IMR-90 (cell line): ENCODE results near the gene ATP8B3. TPM values are rescaled to one million over a fixed set of nuclear protein-coding genes. Genes with fewer than 3 reads are reported as not detected.

Experiments used
- ATAC-seq: fragments of 200-7000 bp; cut with Tn5 transposase; 2 replicates; pipeline ENCODE4 v1.9.1; 2020; ENCODE audit warnings: low read depth, mild to moderate bottlenecking, moderate library complexity
- BruUV-seq: library from RNA; stranded (reverse); fragments of 400-500 nt; replicated peaks from 2 replicates; lab custom pipeline; 2021; lab: Mats Ljungman, UMichigan
- CTCF ChIA-PET: fragments of 300-600 bp; formaldehyde crosslinking; extraction: SDS; loops from one replicate; lab custom pipeline; 2021; ENCODE audit warnings: antibody characterized with exemption; lab: Yijun Ruan, JAX
- POLR2A ChIA-PET: fragments of 300-600 bp; sonication (Branson Sonifier 250); formaldehyde crosslinking; loops from one replicate; lab custom pipeline; 2022; ENCODE audit warnings: antibody characterized with exemption; ENCODE audit not compliant: unreplicated experiment; lab: Charles Lee
- DNase-seq: peaks from one replicate; pipeline ENCODE4 v3.0.0; 2013
- H2AFZ ChIP-seq: replicated peaks from 2 replicates; pipeline ENCODE3; 2013; ENCODE audit warnings: low read length, mild to moderate bottlenecking; ENCODE audit not compliant: poor library complexity
- H2AK5ac ChIP-seq: 2 replicates; pipeline ENCODE4 v1.6.1; 2013; ENCODE audit warnings: low read depth, low read length, inconsistent platforms
- H2AK9ac ChIP-seq: replicated peaks from 2 replicates; pipeline ENCODE3; 2013; ENCODE audit warnings: mild to moderate bottlenecking, low read depth, low read length, moderate library complexity; ENCODE audit not compliant: poor library complexity
- H2BK120ac ChIP-seq: 2 replicates; pipeline ENCODE4 v1.6.1; 2013; ENCODE audit warnings: low read depth, low read length, inconsistent platforms
- H2BK15ac ChIP-seq: 3 replicates; pipeline ENCODE4 v1.6.1; 2013; ENCODE audit warnings: low read depth, low read length, inconsistent platforms
- H2BK20ac ChIP-seq: 2 replicates; pipeline ENCODE4 v1.6.1; 2013; ENCODE audit warnings: low read depth, mild to moderate bottlenecking, inconsistent platforms, low read length, moderate library complexity
- H2BK5ac ChIP-seq: 2 replicates; pipeline ENCODE4 v1.6.1; 2013; ENCODE audit warnings: mild to moderate bottlenecking, low read depth, low read length, inconsistent platforms; ENCODE audit not compliant: poor library complexity, severe bottlenecking
- H3K14ac ChIP-seq: replicated peaks from 2 replicates; pipeline ENCODE4 v1.6.1; 2013; ENCODE audit warnings: low read depth, low read length, inconsistent platforms
- H3K18ac ChIP-seq: 2 replicates; pipeline ENCODE4 v1.6.1; 2013; ENCODE audit warnings: low read depth, low read length, control low read depth
- H3K23ac ChIP-seq: 2 replicates; pipeline ENCODE4 v1.6.1; 2013; ENCODE audit warnings: low read depth, low read length, inconsistent platforms
- H3K27ac ChIP-seq: 2 replicates; pipeline ENCODE4 v1.5.1; 2013; ENCODE audit warnings: mild to moderate bottlenecking, control low read depth, low read length; ENCODE audit not compliant: insufficient read depth
- H3K27me3 ChIP-seq: 2 replicates; pipeline ENCODE4 v1.6.1; 2013; ENCODE audit warnings: low read length; ENCODE audit not compliant: control insufficient read depth, insufficient read depth
- H3K36me3 ChIP-seq: 2 replicates; pipeline ENCODE4 v1.6.1; 2013; ENCODE audit warnings: low read length, mixed read lengths; ENCODE audit not compliant: control insufficient read depth, insufficient read depth
- H3K4ac ChIP-seq: 2 replicates; pipeline ENCODE4 v1.6.1; 2013; ENCODE audit warnings: low read depth, low read length, inconsistent platforms
- H3K4me1 ChIP-seq: 2 replicates; pipeline ENCODE4 v1.6.1; 2013; ENCODE audit warnings: low read length, mixed read lengths; ENCODE audit not compliant: control insufficient read depth, insufficient read depth
- H3K4me2 ChIP-seq: 2 replicates; pipeline ENCODE4 v1.6.1; 2013; ENCODE audit warnings: low read depth, mild to moderate bottlenecking, control low read depth, low read length, moderate library complexity
- H3K4me3 ChIP-seq: 2 replicates; pipeline ENCODE4 v1.5.1; 2013; ENCODE audit warnings: low read depth, mild to moderate bottlenecking, control low read depth, low read length, moderate library complexity; ENCODE audit not compliant: insufficient read depth
- H3K56ac ChIP-seq: 2 replicates; pipeline ENCODE4 v1.6.1; 2013; ENCODE audit warnings: low read length, inconsistent platforms; ENCODE audit not compliant: insufficient read depth; ENCODE audit errors: extremely low read depth
- H3K79me1 ChIP-seq, 2 experiments: 2 replicates each; pipeline ENCODE4 v1.6.1; 2013; ENCODE audit warnings: low read length in 2 of 2, inconsistent platforms in 1 of 2, low read depth in 1 of 2
- H3K9ac ChIP-seq: 2 replicates; pipeline ENCODE4 v1.6.1; 2013; ENCODE audit warnings: low read depth, low read length, control low read depth
- H3K9me1 ChIP-seq: 2 replicates; pipeline ENCODE4 v1.6.1; 2013; ENCODE audit warnings: low read length, inconsistent platforms; ENCODE audit not compliant: insufficient read depth
- H3K9me3 ChIP-seq: 2 replicates; pipeline ENCODE4 v1.6.1; 2013; ENCODE audit warnings: low read length; ENCODE audit not compliant: control insufficient read depth, insufficient read depth
- H4K20me1 ChIP-seq: 2 replicates; pipeline ENCODE4 v1.6.1; 2013; ENCODE audit warnings: low read length, inconsistent platforms; ENCODE audit not compliant: insufficient read depth
- H4K5ac ChIP-seq: 2 replicates; pipeline ENCODE4 v1.6.1; 2013; ENCODE audit warnings: mild to moderate bottlenecking, low read depth, low read length, control low read depth
- H4K8ac ChIP-seq, 2 experiments: 2 replicates each; pipeline ENCODE4 v1.6.1; 2013; ENCODE audit warnings: low read depth in 2 of 2, low read length in 2 of 2, control low read depth in 1 of 2, inconsistent platforms in 1 of 2
- H4K91ac ChIP-seq: 2 replicates; pipeline ENCODE4 v1.6.1; 2013; ENCODE audit warnings: low read depth, low read length, inconsistent platforms; ENCODE audit not compliant: insufficient read depth
- BHLHE40 ChIP-seq: fragments of 150-350 bp; IDR thresholded peaks from 2 replicates; pipeline ENCODE4 v1.6.1; 2016; ENCODE audit warnings: mild to moderate bottlenecking, low read depth, low read length
- CEBPB ChIP-seq: IDR thresholded peaks from 2 replicates; pipeline ENCODE4 v1.6.1; 2012; ENCODE audit warnings: low read depth, low read length, improper control_type of control experiment
- CHD1 ChIP-seq: IDR thresholded peaks from 2 replicates; pipeline ENCODE4 v1.6.1; 2012; ENCODE audit warnings: low read depth, low read length, improper control_type of control experiment
- CTCF ChIP-seq: conservative IDR thresholded peaks from 2 replicates; pipeline ENCODE4 v1.5.1; 2012; ENCODE audit warnings: mild to moderate bottlenecking, low read depth, low read length, improper control_type of control experiment
- ELK1 ChIP-seq: fragments of 150-350 bp; IDR thresholded peaks from 2 replicates; pipeline ENCODE4 v1.6.1; 2016; ENCODE audit warnings: low read depth, mild to moderate bottlenecking, low read length, moderate library complexity, borderline replicate concordance
- FOS ChIP-seq: fragments of 150-350 bp; IDR thresholded peaks from 2 replicates; pipeline ENCODE4 v1.6.1; 2016; ENCODE audit warnings: low read depth, low read length
- MAFK ChIP-seq: IDR thresholded peaks from 2 replicates; pipeline ENCODE4 v1.6.1; 2012; ENCODE audit warnings: low read depth, low read length, improper control_type of control experiment
- MAZ ChIP-seq: IDR thresholded peaks from 2 replicates; pipeline ENCODE4 v1.6.1; 2012; ENCODE audit warnings: low read depth, mild to moderate bottlenecking, low read length, improper control_type of control experiment, moderate library complexity, borderline replicate concordance
- MXI1 ChIP-seq: IDR thresholded peaks from 2 replicates; pipeline ENCODE4 v1.6.1; 2012; ENCODE audit warnings: low read depth, mild to moderate bottlenecking, low read length, moderate library complexity, borderline replicate concordance
- NFE2L2 ChIP-seq: fragments of 150-350 bp; IDR thresholded peaks from 2 replicates; pipeline ENCODE4 v1.6.1; 2016; ENCODE audit warnings: low read depth, mild to moderate bottlenecking, low read length
- POLR2A ChIP-seq: IDR thresholded peaks from 2 replicates; pipeline ENCODE4 v1.6.1; 2012; ENCODE audit warnings: mild to moderate bottlenecking, low read depth, low read length
- RAD21 ChIP-seq: IDR thresholded peaks from 2 replicates; pipeline ENCODE4 v1.6.1; 2012; ENCODE audit warnings: low read length, improper control_type of control experiment
- RCOR1 ChIP-seq: IDR thresholded peaks from 2 replicates; pipeline ENCODE4 v1.6.1; 2012; ENCODE audit warnings: mild to moderate bottlenecking, low read length, improper control_type of control experiment; ENCODE audit not compliant: insufficient replicate concordance
- RFX5 ChIP-seq: IDR thresholded peaks from 2 replicates; pipeline ENCODE4 v1.8.0; 2012; ENCODE audit warnings: low read depth, mild to moderate bottlenecking, low read length, moderate library complexity
- SMC3 ChIP-seq: fragments of 150-350 bp; IDR thresholded peaks from 2 replicates; pipeline ENCODE4 v1.6.1; 2016; ENCODE audit warnings: low read depth, mild to moderate bottlenecking, antibody characterized with exemption, low read length, moderate library complexity
- USF2 ChIP-seq: fragments of 150-350 bp; IDR thresholded peaks from 2 replicates; pipeline ENCODE4 v1.6.1; 2017; ENCODE audit warnings: mild to moderate bottlenecking, antibody characterized with exemption, low read length, low read depth
- WGBS, 2 experiments: methylation state at CpG; one replicate each; pipeline versions ENCODE4 v1.1.5 to v1.1.7; 2013; ENCODE audit warnings: missing lambda C conversion rate in 2 of 2; ENCODE audit not compliant: insufficient read length in 1 of 2; ENCODE audit errors: extremely low coverage in 2 of 2; 5-methylcytosine and 5-hydroxymethylcytosine counted together
- dilution Hi-C: fragments of 300-500 bp; cut with HindIII; formaldehyde crosslinking; loops from one replicate; pipeline ENCODE4 v1.14.3; 2018; ENCODE audit warnings: low sequenced_read_pairs; ENCODE audit not compliant: unreplicated experiment
- in situ Hi-C: fragments of 300-500 bp; cut with MboI; formaldehyde crosslinking; loops from 3 replicates; pipeline ENCODE4 v1.14.3; 2019; ENCODE audit warnings: low sequenced_read_pairs, inconsistent platforms, mixed read lengths
- intact Hi-C: fragments of 100-400 bp; cut with micrococcal nuclease; formaldehyde crosslinking; loops from 2 replicates; pipeline ENCODE4 v1.10.0; 2022
- polyA plus RNA-seq, 3 experiments: library from polyadenylated mRNA; depleted of rRNA; stranded (reverse); fragments of >200 nt; gene quantifications; 2 replicates each; pipeline ENCODE4 v1.2.3, GENCODE V29; 2012; ENCODE audit warnings: low replicate concordance in 1 of 3
- total RNA-seq: library from RNA; depleted of rRNA; stranded (reverse); fragments of >200 nt; gene quantifications from 2 replicates; pipeline ENCODE4 v1.2.3, GENCODE V29; 2012

Gene ATP8B3
- total and polyA plus RNA-seq, 2 of the 4 experiments (the other 2 are of a cell fraction), result 1.6 to 8.1 TPM

- TF ChIP-seq RCOR1 (no peak), MAFK (no peak), BHLHE40 (no peak), CTCF (no peak), CEBPB (no peak), FOS (no peak), POLR2A (no peak), ELK1 (no peak), RAD21 (no peak), NFE2L2 (no peak), MXI1 (no peak), CHD1 (no peak), USF2 (no peak), MAZ (no peak), SMC3 (no peak), RFX5 (no peak)
- dilution Hi-C loops (no loop called here), in situ Hi-C loops (no loop called here), intact Hi-C loops (no loop called here)
- no peak overlapping the region for H2BK15ac ChIP-seq
- H3K4me1 ChIP-seq, result no peaks in the 10 kb centered on the region
- no peak overlapping the region for H3K9ac ChIP-seq
- ChIA-PET POLR2A (no interaction called here), CTCF (interaction anchor here (0.6 kb wide), 1 partner anchor 54 kb away, joined by 10 read pairs; no protein-coding TSS in a partner anchor)
- H3K9me3 ChIP-seq, result no peaks in the 10 kb centered on the region
- H3K79me1 ChIP-seq, result peaks cover 24 to 70% of the 10 kb centered on the region in 2 experiments
- no peak overlapping the region for H2BK5ac ChIP-seq
- no peak overlapping the region for H2BK120ac ChIP-seq
- H3K9me1 ChIP-seq, result no peaks in the 10 kb centered on the region
- H3K18ac ChIP-seq, result no peak overlapping the region
- H3K14ac ChIP-seq, result no peak overlapping the region
- ATAC-seq (no peak), DNase-seq (no peak)
- peaks cover 3% of the 10 kb centered on the region; the same call in 1 of the 2 replicates for H3K36me3 ChIP-seq
- H2AK9ac ChIP-seq, result peak overlapping the region; percentile 55
- no peak overlapping the region for H3K56ac ChIP-seq
- H3K27me3 ChIP-seq, result no peaks in the 10 kb centered on the region
- 85% methylated on average over 6 of the region's 15 CpGs; no CpG with 5 or more reads in 1 of the 2 experiments for WGBS, 2 experiments
- H3K23ac ChIP-seq, result no peak overlapping the region
- no peak overlapping the region for H2BK20ac ChIP-seq
- no peak overlapping the region for H3K4ac ChIP-seq
- H4K5ac ChIP-seq, result no peak overlapping the region
- BruUV-seq, result no TSS peak
- H4K8ac ChIP-seq, result no peak overlapping the region
- H4K91ac ChIP-seq, result no peak overlapping the region
- no peak overlapping the region for H3K4me3 ChIP-seq
- no peak overlapping the region for H2AK5ac ChIP-seq
- H3K27ac ChIP-seq, result no peak overlapping the region
- H3K4me2 ChIP-seq, result no peak overlapping the region
- no peak overlapping the region for H2AFZ ChIP-seq
- peaks cover 80% of the 10 kb centered on the region for H4K20me1 ChIP-seq
These were observed 21.5 kb upstream of the ATP8B3 start for GRCh38 chr19:1833540-1833939.
